Measurements from ENCODE around the gene CTNND2.

CTNND2 gene

DNA sequence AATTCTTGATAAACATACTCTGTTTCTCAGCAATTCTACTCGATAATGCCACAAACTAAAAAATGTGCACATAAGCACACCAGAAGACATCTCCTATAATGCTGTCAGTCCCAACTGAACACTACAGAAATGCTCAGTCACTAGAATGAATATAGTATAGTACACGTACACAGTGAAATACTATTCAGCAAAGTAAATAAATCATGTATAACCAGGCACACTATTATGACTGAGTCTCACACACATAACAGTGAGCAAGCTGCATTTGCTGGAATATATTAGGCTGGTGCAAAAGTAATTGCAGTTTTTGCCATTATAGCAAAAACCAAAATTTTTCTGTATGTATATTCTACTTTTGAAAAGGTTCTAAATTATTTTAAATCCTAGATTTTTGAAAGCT lies 310.2 kb downstream of the CTNND2 start:
- no peak for DNase-seq (ENCODE audit: low read depth in 2 of 2)

DNA sequence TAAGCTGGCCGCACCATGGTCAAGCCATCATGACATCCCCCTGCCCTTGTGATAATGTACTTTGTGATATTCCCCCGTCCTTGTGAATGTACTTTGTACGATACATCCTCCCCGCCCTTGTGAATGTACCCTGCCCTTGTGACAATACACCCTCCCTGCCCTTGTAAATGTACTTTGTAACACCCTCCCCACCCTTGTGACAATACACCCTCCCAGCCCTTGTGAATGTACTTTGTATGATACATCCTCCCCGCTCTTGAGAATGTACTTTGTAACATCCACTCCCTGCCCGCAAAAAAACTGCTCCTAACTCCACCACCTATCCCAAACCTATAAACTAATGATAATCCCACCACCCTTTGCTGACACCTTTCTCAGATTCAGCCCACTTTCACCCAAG lies 313.8 kb downstream of the CTNND2 start:
- no peak for DNase-seq (ENCODE audit: low read depth in 2 of 2)

DNA sequence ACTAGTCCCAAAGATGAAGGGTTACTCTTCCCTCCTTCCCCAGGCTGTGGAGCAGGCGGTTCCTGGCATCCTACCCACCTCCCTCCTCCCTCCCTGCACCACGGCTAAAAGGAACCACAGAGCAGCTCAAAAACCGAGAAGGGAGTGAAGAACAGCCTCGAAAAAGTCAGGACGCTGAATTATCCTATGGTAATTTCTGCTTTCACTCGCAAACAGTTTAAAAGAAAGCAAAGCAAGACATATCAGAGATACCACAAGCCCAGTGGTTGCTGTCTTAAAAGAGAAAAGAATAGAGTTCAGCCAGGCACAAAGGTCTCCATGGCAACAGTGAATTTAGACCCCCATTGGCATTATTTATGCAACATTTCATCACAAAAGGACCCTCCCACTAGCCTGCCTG lies 315.4 kb downstream of the CTNND2 start:
- no peak for DNase-seq (ENCODE audit: low read depth in 2 of 2)

DNA sequence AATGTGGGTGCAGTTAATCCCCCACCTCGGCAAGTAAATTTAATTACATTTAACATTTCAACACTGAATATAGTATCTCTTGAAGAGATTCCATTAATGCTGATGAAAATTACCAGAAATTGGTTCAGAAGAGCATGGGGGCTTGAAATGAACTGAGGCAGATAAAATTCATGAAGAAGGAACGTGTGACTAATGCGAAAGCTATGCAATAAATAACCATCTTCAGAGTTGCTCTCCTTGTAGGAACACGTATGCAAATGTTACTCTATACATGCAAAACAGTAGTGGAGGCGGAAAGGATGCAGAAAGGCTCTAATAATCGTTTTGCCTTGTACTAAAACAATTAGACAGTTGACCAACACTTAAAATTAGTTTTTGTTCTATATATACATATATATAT lies 320.2 kb downstream of the CTNND2 start:
- no peak for DNase-seq (ENCODE audit: low read depth in 2 of 2)

DNA sequence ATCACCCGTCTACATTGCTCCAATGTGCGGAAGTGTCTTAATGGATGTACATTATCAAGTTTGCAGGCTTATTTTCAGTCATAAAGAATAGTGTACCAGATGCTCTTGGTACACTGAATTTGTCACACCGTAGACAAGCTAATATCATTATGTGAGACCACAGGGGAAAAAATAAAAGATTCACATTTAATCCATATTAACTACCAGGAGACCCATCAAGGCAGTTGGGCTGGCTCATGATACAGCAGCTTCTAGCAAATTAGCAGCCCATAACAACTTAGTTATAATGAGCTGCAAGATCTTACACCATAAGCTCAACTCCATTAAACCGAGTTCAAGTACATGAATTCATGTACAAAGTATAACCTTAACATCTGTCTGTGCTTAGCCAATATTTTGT lies 324.9 kb downstream of the CTNND2 start:
- no peak for DNase-seq (ENCODE audit: low read depth in 2 of 2)

DNA sequence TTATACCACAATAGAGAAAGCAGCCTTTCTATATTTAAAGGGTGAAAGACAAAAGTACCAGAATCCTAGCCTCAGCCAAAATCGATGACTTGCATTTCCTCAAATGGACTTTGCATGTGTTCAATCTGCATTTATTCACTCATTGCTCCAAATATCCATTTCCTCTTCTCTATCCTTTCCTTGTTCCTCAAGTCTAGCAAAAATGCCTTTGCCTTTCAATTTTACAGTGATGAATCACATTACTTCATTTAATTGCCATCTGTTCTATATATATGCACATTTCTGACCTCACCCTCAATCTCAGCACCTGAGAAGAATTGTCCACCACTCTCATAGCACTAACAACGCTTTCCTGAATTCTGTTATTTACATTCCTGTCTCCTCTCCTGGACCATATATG lies 329.5 kb downstream of the CTNND2 start:
- no peak for DNase-seq (ENCODE audit: low read depth in 2 of 2)

DNA sequence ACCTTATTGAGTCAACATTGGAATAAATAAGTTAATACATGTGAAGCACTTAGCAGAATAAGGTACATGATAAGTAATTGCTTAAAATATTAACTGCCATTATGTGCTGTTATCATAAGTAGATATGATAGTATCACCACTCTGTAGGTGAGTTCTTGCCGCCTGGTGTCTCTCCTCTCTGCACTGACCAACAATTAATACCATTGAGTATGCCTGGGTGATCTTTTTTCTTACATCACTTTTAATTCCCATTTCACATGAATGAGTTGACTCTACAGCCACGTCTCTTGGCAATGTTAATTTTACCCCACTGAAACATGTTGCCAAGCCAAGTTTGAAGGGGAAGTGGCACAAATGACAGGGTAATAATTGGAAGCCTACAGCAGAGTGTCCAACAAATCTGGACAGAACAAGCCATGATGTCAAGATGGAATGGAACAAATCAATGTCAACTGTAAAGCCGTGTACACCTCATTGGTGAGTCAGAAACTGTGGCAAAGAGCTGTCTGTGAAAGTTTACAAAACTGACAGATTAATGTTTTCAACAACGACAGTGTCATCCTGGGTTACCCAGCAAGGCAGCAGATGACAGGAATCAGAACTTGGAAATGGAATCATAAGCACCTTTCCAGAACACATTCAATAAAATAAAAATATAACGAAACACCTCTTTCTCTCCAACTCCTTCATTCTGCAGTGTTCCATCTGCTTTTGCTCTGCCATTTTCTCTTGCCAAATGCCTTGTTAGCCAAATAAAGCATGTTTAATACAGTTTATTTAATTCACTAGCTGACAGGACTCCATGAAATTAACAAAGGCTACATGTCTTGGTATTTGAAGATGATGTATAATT lies 330.9 kb downstream of the CTNND2 start:
- DNase-seq (ENCODE audit: low read depth in 2 of 2) = no peak

DNA sequence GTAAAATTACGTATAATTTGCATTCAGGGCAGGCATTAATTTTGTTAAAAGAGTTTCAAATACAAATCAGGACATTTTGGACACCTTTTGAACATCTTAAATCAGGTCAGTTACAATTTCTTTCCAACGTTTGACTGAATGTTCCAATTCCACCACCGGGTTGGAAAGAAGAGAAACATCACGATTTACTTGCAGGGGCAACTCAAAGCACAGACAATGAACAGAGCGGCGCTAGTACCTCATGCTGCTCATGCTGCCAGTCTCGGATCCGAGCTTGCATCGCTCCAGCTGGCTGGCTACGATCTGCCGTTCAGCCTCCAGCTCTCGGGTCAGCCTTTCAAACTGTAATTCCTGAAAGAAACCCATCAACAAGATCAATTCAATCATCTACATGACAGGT lies 339.5 kb downstream of the CTNND2 start:
- no peak for DNase-seq (ENCODE audit: low read depth in 2 of 2)

DNA sequence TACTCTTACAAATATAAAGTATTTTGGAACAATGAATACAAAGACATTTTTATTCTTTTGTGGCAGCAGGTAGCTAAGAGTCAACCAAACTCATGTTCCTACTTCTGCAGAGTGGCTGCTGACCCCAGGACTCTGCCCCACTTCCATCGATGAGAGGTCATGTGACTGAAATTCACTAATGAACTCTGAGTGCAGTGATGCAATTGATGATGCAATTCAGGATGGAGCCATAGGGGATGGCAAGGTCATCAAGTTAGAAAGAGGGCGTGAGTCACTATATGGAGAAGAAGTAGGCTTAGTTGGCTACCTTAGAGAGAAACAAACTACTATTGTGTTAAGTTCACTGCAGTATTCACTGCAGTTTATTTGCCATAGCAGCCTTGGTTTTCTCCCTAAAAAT lies 340.4 kb downstream of the CTNND2 start:
- DNase-seq (ENCODE audit: low read depth in 2 of 2) = no peak

DNA sequence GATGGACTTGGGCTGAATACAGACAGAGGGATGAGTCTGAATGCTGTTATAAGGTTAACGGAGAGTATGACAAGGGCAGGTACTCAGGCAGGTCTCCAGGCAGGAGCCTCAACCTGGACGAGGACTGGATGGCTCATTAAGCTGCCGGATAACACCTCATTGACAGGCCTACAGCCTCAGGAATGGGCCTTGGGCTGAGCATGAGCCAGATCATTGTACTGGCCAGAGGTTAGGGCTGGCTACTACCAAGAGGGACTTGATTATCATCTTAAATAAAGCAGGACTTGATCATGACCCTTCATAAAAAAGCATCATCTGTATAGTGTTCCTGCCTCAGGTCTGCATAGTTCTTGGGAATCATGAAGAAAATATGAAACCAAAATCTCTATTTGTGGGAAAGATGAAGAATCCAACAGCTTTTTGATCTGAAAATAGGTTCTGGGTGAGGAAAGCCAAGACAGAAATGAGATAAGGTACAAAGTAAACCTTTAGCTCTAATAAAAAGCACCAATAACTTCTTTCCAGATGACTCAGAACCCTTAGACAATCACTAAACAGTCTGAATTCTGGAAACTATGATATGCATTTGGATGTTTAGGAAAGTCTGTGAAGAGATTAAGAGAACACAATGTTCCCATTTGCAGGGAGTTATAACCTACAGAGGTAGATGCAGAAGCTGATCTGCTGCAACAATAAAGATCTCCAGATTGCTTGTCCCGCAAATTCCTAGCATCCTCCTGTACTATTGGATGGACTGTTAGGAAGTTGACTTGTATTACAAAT lies 343.1 kb downstream of the CTNND2 start:
- no peak for DNase-seq (ENCODE audit: low read depth in 2 of 2)

DNA sequence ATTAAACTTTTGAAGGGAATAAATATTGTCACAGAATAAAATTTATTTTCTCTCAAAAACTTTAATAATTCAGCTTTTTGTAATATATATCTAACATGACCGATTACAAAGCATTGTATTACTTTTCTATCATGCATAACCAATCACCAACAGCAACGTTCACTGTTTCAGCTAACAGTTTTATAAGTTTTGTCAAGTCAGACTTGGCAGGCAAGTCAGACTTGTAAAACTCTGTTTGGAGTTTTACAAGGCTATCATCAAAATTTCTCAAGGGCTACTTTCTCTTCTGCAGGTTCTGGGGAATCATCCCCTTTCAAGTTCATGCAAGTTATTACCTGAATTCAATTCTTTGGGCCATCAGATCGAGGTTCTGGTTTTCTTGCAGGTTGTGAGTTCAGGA lies 347.2 kb downstream of the CTNND2 start:
- DNase-seq (ENCODE audit: low read depth in 2 of 2) = no peak

DNA sequence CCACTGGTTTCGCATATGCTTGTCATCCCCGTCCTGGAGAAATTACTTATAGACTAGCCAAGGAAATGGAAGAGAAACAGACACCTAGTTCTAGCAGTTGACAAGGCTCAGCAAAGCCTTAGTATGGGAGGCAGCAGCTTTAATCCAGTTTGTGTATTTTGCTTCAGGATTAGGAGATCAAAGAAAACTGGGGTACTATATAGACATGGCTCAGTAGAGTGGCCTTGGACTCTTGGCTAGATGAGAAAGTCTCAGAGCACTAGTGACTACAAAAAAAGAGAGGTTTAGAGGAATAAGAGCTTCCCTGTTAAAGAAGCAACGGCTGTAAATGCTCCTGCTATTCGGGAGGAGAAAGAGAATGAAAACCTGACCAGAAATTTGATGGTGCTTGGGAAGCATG lies 349.1 kb downstream of the CTNND2 start:
- no peak for DNase-seq (ENCODE audit: low read depth in 2 of 2)

DNA sequence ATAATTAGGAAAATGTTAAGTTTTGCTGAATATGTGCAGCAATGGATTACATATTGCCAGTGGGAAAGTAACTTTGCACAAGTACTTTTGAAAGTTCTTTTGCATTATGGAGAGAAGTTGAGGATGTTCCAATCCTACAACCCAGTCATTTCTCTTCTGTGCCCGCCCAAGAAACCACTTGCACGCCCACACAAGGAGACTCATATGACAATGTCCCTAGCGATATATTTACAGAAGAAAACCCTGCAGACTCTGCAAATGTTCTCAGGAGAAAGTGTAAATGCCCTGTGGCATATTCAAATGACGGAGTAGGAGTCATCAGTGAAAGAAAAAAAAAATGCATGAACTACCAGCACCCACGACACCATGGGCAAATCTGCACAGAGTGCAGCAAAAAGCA lies 356.5 kb downstream of the CTNND2 start:
- no peak for DNase-seq (ENCODE audit: low read depth in 2 of 2)

DNA sequence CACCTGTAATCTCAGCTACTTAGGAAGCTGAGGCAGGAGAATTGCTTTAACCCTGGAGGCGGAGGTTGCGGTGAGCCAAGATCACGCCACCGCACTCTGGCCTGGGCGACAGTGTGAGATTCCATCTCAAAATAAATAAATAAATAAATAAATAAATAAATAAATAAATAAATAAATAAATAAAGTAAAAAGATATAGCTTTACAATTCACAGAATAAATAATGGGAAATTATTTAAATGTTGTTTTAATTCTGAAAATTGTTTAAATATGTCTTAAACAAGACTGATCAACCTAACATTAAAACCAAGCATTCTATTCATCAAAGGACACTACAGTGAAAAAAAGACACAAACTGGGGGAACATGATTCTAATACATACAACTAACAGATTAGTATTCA lies 357.1 kb downstream of the CTNND2 start:
- no peak for DNase-seq (ENCODE audit: low read depth in 2 of 2)

DNA sequence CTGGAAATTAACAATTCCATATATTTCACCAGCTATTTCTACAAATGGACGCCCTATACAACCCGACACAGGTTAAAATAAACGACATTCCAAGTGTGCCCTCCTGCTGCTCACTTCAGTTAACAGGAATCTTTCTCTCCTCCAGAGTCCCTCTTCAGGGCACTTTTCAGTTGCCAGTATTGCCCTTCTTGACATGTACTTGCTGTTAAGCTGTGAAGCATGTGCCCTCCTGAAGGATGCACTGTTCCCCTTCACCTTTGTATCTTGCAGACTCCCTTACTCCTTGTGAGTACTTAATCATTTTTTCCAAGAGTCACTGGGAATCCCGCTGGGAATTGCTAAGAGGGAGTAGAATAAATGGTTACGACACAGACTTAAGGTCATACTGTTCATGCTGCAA lies 364.1 kb downstream of the CTNND2 start:
- DNase-seq (ENCODE audit: low read depth in 2 of 2) = no peak

DNA sequence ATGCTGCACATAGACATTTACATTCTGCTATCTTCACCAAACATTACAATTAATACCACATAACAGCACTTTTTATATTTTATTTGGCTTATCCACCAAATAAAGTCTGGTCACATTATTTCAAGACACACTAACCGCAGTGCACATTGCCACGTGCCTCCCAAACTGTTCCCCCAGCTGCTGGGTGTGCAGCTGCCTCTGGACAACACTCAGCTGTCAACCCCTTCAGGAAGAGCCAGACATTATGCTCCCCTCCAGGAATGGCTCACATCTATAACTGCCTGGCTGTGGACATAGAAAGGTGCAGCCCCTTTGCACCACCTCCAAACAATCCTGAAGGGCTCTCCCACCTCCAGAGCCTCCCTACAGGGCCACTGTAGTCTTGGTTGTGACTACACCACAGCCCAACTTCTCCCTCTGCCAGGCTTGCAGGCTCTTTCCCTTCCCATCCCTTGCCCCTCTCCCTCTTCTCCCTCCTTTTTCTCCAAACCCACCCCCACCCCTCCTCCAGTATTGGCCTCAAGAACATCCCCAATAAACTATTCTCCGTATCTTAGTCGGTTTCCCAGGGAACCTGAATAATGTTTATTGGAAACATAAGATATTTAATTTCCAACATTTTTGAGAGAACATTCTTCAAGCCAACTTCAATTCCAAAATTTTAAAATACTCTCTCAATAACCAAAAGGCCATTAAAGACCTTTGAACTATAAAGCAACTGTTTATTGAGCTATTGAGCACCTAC lies 372.3 kb downstream of the CTNND2 start:
- DNase-seq (ENCODE audit: low read depth in 2 of 2) = no peak

DNA sequence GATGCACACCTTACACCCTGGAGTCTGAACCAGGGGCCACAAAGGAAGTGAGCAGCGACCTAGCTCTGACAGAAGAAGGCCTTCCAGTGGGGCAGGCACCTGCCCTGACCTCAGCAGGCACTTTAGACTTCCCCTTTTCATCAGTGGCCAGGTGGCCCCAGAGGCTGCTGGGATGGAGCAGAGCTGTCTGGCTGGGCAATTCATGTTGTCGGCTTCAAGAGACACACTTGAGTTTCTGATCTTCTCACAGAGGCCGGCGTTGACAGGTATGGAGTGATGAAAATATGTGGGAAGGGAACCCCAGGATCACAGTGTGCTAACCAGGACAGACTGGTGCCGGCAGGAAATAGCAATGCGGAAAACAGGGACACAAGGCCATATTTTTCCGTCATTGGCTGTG lies 375.5 kb downstream of the CTNND2 start:
- DNase-seq (ENCODE audit: low read depth in 2 of 2) = no peak

DNA sequence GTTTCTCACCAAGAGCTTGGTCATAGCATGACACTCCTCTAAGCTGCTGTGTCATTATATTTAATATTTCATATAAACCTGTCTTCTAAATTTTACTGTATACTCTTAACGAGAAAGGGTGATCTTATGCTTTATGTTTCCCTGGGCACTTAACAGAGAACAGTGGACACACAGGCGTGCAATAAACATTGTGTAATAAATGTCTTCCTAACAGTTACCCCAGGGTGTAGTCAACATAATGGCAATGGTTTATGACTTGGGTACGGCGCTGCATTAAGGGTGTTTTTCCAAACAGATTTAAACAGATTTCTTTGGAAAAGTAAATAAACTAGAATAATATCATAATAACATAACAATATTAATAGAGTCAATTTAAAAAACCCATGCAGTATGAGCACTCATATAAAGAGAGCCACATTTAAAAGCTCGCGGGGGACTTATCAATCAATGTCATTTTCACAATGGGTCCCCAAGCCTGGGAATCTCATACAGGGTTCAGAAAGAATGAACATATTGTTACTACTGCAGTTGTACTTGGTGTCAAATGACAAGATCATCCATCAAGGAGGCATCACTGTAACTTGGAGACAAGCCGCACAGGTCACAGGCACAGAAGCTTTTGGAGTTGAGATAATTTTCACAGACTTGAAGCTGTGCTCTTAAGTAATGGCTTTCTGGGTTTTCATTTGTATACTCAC lies 376.4 kb downstream of the CTNND2 start:
- no peak for DNase-seq (ENCODE audit: low read depth in 2 of 2)

DNA sequence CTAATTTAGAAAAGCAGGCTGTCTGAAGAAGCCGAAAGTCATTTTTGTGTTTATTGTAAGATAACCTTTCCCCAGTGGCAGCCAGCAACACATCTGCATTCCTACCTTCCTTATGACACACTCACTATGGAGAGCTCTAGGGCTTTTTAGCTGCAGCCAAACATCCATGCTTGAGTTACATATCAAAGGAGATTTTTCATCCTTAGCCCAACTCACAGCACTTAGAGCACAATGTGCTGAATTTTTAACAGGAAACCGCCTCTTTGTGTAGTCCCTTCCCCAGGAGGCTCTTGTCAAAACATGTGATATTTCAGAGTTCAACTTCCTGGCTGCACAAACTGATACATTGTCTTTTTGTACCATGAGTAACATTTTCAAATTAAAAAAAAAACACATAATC lies 379.2 kb downstream of the CTNND2 start:
- no peak for DNase-seq (ENCODE audit: low read depth in 2 of 2)

DNA sequence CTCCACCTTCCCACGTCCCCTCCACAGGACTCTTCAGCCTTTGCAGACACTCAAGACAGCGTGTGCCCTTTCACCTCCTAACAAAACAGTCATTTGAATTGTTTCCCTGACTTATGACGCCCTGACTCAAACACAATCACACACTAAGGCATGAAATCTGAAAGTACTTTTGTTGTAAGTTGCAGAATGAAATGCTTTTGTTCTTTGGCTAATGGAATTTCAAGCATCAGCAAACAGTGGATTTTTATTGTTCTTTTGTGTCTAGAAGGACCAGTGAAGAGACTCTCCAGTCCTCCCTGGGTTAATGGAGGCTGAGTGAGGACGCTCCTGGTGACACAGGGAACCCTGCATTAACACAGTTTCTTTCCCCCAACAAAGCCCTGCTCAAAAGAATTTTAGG lies 380.1 kb downstream of the CTNND2 start:
- no peak for DNase-seq (ENCODE audit: low read depth in 2 of 2)

DNA sequence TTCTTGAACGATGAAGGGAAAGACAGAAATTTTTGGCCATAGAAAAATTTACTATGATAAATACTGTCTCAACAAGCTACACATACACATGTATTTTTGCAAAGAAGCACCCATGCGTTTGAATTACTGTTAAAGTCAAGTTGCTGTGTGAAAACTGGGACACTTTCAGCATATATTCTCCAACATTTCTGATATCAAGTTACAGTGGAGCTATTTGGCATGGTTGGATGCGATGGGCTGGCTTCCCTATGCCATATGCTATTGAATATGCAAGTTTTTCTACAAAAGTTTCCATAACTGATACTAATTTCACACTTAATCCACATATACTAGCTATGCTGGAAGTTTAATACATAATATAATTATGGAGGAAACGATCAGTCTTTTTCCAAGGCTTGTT lies 381.4 kb downstream of the CTNND2 start:
- no peak for DNase-seq (ENCODE audit: low read depth in 2 of 2)
